ENCODE measurements around the gene BMP2. TPM values are rescaled to one million over a fixed set of nuclear protein-coding genes. Genes with fewer than 3 reads are reported as not detected.

The BMP2 gene
- total RNA-seq, 1 donor from 2014 or later, result 0.58 TPM

DNA sequence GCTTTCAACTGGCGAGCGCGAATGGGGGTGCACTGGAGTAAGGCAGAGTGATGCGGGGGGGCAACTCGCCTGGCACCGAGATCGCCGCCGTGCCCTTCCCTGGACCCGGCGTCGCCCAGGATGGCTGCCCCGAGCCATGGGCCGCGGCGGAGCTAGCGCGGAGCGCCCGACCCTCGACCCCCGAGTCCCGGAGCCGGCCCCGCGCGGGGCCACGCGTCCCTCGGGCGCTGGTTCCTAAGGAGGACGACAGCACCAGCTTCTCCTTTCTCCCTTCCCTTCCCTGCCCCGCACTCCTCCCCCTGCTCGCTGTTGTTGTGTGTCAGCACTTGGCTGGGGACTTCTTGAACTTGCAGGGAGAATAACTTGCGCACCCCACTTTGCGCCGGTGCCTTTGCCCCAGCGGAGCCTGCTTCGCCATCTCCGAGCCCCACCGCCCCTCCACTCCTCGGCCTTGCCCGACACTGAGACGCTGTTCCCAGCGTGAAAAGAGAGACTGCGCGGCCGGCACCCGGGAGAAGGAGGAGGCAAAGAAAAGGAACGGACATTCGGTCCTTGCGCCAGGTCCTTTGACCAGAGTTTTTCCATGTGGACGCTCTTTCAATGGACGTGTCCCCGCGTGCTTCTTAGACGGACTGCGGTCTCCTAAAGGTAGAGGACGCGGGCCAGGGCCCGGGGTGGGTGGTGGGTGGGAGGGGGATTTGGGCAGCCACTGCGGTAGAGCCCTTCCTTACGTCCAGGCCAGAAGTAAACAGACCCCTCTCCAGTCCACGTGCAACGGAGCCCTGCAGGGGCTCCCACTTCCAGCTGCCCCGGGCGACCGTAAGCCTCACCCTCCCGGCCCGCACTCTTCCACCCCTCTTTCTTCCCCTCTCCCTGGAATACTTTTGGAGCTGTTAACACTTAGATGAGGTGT lies 998 bp downstream of the BMP2 start:
- TF ChIP-seq, protein P1, sequence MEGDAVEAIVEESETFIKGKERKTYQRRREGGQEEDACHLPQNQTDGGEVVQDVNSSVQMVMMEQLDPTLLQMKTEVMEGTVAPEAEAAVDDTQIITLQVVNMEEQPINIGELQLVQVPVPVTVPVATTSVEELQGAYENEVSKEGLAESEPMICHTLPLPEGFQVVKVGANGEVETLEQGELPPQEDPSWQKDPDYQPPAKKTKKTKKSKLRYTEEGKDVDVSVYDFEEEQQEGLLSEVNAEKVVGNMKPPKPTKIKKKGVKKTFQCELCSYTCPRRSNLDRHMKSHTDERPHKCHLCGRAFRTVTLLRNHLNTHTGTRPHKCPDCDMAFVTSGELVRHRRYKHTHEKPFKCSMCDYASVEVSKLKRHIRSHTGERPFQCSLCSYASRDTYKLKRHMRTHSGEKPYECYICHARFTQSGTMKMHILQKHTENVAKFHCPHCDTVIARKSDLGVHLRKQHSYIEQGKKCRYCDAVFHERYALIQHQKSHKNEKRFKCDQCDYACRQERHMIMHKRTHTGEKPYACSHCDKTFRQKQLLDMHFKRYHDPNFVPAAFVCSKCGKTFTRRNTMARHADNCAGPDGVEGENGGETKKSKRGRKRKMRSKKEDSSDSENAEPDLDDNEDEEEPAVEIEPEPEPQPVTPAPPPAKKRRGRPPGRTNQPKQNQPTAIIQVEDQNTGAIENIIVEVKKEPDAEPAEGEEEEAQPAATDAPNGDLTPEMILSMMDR (conservative IDR thresholded peaks at IDR 0.05), result no peak
- Mint-ChIP-seq H3K4me3 (peak overlapping the region; percentile 84), H3K27ac (ENCODE audit: unreplicated experiment) (no peak overlapping the region), H3K4me1 (peaks cover 16% of the 10 kb centered on the region), H3K36me3 (ENCODE audit: low read depth) (no peaks in the 10 kb centered on the region), H3K9me3 (no peaks in the 10 kb centered on the region), H3K27me3 (ENCODE audit: low read depth) (peaks cover 74% of the 10 kb centered on the region)
- peak; percentile 13 for DNase-seq (ENCODE audit: low read depth, low spot score)

DNA sequence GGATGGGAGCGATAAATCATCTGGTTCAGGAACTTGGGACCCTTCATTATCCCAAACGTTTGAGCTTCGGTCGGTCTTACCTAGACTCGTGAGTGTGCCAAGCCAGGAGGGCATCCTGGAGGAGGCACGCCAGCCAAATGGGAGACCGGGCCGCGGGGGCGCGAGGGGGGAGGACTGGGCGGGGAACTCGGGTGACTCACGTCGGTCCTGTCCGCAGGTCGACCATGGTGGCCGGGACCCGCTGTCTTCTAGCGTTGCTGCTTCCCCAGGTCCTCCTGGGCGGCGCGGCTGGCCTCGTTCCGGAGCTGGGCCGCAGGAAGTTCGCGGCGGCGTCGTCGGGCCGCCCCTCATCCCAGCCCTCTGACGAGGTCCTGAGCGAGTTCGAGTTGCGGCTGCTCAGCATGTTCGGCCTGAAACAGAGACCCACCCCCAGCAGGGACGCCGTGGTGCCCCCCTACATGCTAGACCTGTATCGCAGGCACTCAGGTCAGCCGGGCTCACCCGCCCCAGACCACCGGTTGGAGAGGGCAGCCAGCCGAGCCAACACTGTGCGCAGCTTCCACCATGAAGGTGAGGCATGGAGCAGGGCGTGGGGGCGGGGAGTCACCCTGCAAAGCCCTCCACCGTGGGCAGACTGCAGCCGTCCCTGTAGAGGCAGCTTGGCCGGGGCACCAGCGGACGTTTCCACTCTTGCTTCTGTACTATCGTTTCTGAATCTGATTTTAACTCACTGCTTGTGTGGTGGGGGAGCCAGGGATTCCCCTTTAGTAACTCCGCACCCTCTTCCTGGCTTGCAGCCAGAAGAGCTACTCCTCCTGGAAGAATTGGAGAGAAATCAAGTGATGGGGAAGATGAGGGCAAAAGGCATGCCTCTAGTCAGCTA lies 2.7 kb downstream of the BMP2 start:
- DNase-seq (ENCODE audit: low read depth, low spot score), result no peak
- Mint-ChIP-seq H3K4me3 (peak overlapping the region; percentile 85), H3K9me3 (no peaks in the 10 kb centered on the region), H3K27ac (ENCODE audit: unreplicated experiment) (no peak overlapping the region), H3K4me1 (peaks cover 16% of the 10 kb centered on the region), H3K27me3 (ENCODE audit: low read depth) (peaks cover 72% of the 10 kb centered on the region), H3K36me3 (ENCODE audit: low read depth) (no peaks in the 10 kb centered on the region)
- TF ChIP-seq, protein P1 (conservative IDR thresholded peaks at IDR 0.05), result no peak

DNA sequence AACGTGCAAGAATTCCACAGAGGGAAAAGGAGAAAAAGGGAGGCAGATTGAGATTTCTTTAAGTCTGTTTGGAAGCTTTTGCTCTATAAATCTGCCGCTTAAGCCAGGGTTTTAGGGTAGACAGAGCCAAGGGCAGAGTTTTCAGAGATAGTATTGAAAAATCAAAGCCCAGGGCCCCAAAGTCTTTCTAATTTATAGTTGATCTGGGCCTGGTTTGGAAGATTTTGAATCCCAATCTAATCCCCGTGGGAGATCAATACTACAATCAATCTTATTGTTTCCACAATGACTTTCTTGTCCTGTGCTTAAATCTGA lies 3.3 kb downstream of the BMP2 start:
- TF ChIP-seq, protein P1 (conservative IDR thresholded peaks at IDR 0.05), result no peak
- no peaks in the 10 kb centered on the region for H3K36me3 Mint-ChIP-seq (ENCODE audit: low read depth)
- peaks cover 16% of the 10 kb centered on the region for H3K4me1 Mint-ChIP-seq
- H3K4me3 Mint-ChIP-seq, result peak overlapping the region; percentile 74
- H3K9me3 Mint-ChIP-seq, result no peaks in the 10 kb centered on the region
- no peak for DNase-seq (ENCODE audit: low read depth, low spot score)
- H3K27me3 Mint-ChIP-seq (ENCODE audit: low read depth), result peaks cover 70% of the 10 kb centered on the region
- H3K27ac Mint-ChIP-seq (ENCODE audit: unreplicated experiment), result no peak overlapping the region

DNA sequence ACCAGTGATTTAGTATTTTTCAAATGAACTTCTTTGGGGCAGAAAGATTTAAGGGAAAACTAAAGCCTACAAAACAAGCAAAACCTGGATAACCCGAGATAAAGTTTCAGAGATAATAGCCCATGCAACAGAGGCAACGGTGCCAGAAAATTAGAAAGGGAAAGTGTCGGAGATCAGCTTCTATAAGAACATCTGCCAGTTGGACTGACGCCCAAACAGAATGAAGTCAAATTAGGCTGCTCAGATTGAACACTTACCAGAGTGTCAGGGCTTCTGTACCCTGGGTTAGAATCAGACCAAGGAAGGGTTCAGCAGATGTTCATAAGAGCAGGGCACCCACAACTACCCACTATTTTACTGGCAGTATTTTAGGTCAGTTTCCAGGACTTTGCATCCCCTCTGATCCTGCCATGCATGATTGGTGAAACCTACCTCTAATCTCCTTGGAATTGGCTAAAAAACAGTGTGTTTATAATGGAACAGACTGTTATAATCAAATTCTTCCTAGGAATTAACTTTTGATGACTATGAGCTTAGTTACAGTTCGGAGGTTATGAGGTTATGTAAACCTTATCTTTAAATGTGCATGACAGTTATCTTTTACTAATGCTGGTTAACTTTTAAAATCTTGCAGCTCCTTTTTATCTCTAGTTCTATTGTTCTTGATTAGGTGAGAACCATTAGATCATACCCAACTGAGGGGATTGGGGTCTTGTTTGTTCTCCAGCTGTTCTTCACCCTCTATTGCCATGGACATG lies 13.1 kb downstream of the BMP2 start:
- DNase-seq (ENCODE audit: low read depth, low spot score), result no peak
- H3K9me3 Mint-ChIP-seq, result no peaks in the 10 kb centered on the region
- H3K27ac Mint-ChIP-seq (ENCODE audit: unreplicated experiment), result no peak overlapping the region
- TF ChIP-seq, protein P1 (conservative IDR thresholded peaks at IDR 0.05), result no peak
- no peaks in the 10 kb centered on the region for H3K36me3 Mint-ChIP-seq (ENCODE audit: low read depth)
- no peak overlapping the region for H3K4me3 Mint-ChIP-seq
- H3K27me3 Mint-ChIP-seq (ENCODE audit: low read depth), result peaks cover 1% of the 10 kb centered on the region
- peaks cover 7% of the 10 kb centered on the region for H3K4me1 Mint-ChIP-seq

DNA sequence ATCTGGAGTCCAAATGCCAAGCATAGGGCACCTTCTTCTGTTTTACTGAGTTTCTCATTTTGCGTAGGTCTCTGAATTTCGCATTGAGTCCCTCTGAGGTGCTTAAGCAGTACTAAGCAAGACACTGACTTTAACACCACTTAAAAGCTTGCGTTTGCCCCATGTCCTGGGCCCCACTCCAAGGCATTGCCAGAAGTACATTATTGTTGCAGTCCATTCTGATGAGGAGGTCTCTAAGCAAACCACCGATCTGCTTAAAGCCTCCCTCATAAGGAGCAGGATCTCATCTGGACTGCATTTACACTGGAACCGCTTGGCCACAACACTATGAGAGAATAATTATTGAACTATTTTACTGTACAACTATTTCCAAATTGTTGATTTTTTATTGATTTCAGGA lies 16.3 kb downstream of the BMP2 start:
- Mint-ChIP-seq H3K36me3 (ENCODE audit: low read depth) (no peaks in the 10 kb centered on the region), H3K4me3 (no peak overlapping the region), H3K27ac (ENCODE audit: unreplicated experiment) (peak overlapping the region; percentile 45), H3K4me1 (peaks cover 7% of the 10 kb centered on the region), H3K27me3 (ENCODE audit: low read depth) (peaks cover 5% of the 10 kb centered on the region), H3K9me3 (no peaks in the 10 kb centered on the region)
- TF ChIP-seq, protein P1 (conservative IDR thresholded peaks at IDR 0.05), result no peak
- no peak for DNase-seq (ENCODE audit: low read depth, low spot score)
